ENCODE results near the gene KCNN3. TPM values are rescaled to one million over a fixed set of nuclear protein-coding genes. Genes with fewer than 3 reads are reported as not detected.

Gene KCNN3
- total RNA-seq, 1 donor from 2014 or later: 4.0 TPM

DNA sequence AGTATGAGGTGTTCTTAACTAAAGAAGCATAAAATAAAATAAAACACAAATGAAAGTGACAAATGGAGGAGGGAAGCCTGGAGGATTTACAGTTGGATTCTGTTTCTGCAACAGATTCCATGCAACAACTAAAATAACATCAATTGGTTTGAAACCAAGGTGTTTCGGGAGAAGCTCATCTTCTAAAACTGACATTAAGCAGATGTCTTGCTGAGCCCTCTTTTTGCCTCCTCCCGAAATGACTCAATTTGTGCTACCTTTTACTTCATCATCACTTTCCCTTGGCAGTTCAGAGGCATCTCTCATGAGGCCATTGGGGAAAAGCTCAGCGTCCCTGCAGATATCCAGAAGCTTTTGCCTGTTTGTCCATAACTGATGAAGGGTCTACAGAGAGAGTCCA, 140.5 kb downstream of the KCNN3 start:
- no peak for ATAC-seq
- no peak for DNase-seq
- intact Hi-C loops (cut with micrococcal nuclease): no loop called here

DNA sequence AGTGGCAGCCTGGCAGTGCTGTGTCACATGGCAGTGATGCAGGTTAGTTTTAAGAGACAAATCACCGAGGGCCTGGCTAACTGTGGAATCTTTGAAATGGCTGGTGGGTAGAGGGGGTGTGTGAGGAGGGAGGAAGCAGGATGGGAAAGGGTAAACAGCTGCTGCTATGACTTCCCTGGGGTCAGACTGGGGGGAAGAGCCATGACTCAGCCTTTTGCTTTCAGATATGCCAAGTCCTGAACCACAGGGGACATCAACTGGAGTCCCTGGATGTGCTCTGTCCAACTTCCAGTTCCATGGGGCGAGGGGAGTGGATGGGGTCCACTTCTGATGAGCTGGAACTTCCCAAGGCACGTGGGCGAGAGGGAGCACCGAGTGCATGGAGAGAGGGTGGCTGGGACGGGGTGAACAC, 141.0 kb downstream of the KCNN3 start:
- ATAC-seq (peak; percentile 80), DNase-seq (no peak)
- intact Hi-C loops (cut with micrococcal nuclease): no loop called here

DNA sequence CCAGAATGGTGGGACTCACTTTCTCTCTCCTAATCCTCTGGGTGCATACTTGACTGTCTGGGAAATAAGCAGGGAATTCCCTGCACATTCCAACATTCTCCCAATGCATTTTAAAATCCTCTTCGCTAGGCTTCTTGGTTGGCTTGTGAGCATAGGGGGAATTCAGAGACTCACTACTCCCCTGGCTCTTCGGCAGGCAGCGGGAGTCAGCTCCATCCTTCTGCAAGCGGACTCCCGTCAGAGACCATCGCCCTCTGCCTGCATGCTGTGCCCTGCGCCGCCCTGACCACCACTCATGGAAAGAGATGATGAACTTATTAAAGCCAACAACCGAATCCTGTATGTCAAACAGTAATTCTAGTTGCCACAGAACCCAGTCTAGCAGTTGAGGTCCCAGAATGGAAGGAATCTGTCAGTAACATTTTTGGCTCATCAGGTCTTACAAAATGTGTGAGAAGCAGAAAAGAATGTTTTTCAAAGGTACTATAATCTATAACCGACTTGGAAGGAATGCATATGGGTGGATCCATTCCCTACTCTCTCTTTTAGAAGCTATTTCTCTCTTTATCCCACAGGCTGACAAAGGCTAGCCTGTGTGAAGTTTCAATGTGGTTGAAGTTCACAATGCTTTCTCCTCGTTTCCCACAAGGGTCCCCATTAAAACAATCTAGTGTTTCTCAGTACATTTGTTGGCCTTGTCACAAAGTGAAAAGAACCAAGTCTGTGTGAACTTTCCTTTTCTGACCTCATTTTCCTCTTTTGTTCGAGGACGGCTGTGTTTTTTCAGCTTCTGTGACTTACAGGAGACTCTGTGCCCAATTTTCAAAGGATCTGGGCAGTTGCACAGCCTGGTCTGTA, 143.0 kb downstream of the KCNN3 start:
- ATAC-seq: no peak
- no peak for DNase-seq
- intact Hi-C loops (cut with micrococcal nuclease): no loop called here

DNA sequence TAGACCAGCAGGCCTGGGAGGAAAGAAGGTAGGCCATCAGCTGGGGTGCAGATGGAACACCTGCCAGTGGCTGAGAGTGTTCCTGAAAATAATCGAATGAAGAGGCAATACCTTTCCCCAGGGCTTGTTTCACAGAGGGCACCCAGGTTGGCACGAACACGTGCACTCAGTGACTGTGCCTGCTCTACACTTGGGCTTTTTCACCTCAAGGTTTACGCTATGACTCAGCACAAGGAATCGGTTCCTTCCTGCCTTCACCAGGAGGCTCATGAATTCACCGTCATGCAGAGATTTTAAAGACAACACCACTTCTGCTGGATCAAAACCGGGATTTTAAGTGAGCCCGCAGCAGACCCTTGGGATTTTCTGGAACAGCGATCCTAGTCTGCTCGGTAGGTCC, 143.6 kb downstream of the KCNN3 start:
- DNase-seq (no peak), ATAC-seq (no peak)
- intact Hi-C loops (cut with micrococcal nuclease): no loop called here

DNA sequence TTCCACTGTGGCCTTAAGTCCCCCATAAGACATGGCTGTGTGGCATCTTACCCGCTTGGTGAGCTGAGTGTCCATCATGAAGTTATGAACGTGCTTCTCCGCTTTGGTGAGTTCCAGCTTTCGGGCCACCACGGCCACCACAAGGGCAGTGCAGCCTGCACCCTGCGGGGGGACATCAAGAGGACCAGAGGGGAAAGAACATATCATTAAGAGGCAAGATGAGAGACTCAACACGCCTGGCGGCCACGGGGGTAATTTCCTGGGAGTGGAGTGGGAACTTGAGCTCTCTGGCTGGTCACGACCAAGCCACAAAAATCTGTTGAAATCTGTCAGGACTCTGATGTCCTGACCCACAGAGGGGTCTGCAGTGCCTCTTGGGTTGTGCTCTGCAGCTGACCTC, 144.2 kb downstream of the KCNN3 start:
- DNase-seq (no peak), ATAC-seq (no peak)
- intact Hi-C loops (cut with micrococcal nuclease): no loop called here

DNA sequence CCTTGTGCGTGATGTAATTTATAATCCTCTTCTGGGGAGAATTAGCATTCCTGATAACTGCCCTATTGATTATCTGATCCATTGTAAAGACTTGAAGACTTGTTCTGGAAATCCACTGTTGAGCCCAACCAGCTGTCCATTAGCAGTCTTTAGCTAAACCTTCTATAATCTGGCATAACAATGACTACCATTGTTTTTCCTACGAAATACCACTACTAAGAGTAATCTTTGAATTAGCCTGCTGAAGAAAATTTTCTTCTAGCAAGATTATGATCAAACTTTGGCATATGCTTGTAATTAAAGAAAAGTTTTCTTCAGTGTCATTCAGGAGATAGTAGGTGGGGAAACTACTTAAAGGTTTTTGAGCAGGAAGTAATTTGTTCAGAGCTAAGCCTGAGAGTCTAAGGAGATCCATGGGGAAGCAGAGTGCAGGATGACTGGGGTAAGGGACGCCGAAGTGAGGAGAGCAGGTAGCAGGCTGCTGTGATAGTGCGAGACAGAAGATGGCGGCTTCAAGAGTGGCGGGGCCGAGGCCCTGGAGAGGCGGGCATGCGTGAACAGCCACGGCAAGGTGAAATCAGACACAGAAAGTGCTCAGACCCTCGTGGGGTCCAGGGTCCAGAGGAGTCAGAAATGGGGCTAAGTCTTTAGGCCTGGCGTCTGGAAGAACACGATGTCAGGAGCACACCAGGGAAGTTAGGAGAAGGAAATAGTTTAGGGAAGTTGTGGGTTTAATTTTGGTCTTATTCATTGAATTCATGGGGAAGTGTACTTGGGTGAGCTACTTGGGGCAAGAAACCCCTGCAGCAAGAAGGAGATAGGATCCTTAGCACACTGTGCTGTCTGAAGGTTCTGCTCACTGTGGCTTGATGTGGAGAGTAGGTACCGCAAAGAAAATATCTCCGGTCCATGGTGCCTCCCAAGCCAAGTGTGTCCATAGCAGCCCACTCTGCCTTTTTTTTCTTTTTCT, 149.5 kb downstream of the KCNN3 start:
- ATAC-seq: peak; percentile 34
- no peak for DNase-seq
- intact Hi-C loops (cut with micrococcal nuclease): no loop called here

DNA sequence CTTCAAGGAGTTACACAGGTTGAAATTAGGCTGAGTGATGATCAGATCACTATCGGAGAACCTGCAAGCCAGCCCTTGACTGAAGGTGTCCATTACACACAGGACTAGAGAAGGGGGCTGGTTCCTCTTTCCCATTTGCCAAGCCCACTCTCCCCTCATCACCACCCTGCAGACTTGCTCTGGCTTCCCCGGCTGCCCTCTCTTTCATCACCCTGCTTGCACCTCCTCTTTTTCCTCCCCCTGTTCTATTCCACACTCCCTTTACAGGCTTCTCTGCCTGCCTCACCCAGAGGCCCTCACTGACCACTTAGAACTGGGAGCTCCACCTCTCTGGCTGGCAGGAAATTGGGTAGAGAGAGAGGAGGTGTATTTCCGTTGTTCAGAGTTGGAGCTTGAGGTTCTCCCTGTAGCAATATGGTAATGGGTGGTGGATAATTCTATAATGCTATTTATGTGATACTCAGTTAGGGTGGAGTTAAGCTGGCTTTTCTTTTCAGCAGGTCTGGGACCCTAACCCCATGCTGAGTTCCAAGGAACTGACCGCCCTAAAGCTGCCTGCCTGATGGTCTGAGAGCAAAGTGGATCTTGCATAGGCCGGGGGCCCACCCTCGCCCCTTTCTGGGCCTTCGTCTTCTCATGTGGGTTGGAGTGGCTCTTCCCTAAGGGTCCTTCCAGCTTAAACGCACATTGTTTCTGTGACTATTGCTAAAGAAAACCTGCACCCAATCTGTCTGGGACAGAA, 150.3 kb downstream of the KCNN3 start:
- intact Hi-C loops (cut with micrococcal nuclease): no loop called here
- ATAC-seq: no peak

DNA sequence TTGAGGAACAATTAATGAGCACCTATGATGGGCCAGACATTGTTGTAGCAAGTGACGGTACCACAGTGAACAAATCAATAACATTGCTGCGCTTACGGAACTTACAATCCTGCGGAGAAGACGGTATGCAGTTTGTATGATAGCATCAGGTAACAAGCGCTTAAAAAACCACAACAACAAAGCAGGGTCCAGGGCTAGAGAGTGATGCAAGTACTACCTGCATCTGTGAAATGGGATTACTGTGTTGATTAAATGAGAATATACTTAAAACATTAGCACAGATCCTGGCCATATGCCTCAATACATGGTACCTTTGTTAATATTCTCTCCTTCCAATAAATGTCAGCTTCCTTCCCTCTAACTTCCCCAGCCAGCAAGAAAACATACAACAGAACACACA, 151.5 kb downstream of the KCNN3 start:
- ATAC-seq (no peak), DNase-seq (no peak)
- intact Hi-C loops (cut with micrococcal nuclease): no loop called here

More for the DNA sequence above, 150.3 kb downstream of the KCNN3 start:
- DNase-seq: no peak

DNA sequence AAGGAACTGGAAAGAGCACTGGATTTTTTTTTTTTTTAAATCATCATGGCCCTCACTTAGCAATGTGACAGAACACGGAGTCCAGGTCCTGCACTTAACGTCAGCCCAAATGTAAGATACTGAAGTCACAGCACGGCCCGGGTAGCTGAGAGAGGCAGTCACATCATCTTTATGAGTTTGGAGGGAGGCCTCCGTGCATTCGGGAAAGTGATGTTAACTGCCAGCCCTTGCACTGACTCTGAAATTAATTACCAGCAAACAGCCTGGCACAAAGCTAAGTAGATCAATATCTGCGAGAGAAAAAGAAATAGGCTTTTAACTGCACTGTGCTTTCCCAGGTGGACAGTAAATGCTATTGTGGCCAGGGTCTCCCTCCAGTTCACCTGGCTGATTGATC, 152.6 kb downstream of the KCNN3 start:
- intact Hi-C loops (cut with micrococcal nuclease): no loop called here
- DNase-seq: no peak
- peak; percentile 59 for ATAC-seq

DNA sequence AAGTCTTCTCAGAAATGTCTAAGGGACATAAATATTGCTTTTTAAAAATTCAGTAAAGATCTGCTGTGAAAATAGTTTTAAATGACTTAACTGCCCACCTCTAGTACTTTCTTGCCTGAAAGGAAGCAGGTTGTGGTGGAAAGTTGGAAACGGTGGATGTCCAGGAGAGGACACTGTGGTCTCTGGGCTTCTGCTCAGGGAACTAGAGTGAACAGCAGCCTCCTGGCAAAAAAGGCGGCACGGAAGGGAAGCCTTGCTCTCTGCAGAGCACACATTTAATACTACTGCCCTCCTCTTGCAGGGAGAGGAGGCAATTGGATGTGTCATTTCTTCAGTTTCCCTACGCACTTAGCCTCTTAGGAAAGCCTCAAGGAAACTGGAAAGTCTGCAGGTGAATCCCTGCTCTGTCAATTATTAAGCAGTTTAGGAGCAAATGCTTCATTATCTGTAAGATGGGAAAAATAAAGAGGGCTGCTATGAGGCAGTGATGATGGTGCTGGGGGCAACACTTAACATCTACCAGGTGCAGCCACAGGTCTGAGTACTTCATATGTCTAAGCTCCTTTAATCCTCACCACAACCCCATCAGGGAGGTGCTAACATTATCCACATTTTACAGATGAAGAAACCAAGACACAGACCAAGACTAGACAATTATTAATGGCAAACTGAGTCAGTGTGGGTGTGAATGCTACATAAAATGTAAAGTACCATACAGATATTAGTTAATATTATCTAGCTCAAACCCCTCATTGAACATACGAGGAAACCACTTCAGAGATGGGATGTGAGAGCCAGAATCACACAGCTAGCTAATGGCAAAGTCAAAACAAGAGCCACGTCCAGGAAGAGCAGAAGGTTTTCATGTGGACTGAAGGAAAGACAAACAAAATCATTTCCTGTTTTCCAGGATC, 153.2 kb downstream of the KCNN3 start:
- no peak for DNase-seq
- ATAC-seq: peak; percentile 44
- intact Hi-C loops (cut with micrococcal nuclease): no loop called here

DNA sequence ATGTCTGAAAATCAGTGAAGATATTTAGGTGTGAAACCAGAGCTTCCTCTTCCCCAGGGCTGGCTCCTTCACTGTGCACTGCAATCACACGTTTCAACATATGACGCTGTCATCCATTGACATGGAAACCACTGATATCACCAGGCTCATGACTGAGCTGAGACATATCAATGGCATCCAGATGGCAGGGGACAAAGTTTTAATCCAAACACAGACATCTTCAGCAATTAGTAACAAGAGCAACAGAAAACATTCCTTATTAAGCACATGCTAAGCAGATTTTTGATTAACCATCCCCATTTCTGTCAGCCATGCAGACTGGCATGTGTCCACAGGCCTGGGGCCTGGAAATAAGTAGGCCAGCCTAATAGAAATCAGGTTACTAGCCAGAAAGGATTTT, 154.1 kb downstream of the KCNN3 start:
- no peak for DNase-seq
- ATAC-seq: peak; percentile 73
- intact Hi-C loops (cut with micrococcal nuclease): no loop called here

DNA sequence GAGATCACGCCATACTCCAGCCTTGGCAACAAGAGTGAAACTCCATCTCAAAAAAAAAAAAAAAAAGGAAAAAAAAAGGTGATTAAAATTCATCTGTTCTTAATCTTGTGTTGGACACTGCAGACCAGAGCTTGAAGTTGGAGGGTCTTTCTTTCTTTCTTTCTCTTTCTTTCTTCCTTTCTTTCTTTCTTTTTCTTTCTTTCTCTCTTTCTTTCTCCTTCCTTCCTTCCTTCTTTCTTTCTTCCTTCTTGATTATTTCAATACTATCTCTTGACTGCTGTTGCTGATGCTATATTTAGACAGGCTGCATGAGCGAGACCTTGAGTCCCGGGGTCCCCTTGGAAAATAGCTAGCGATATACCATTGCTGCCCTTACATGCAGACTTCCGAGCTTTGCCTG, 154.7 kb downstream of the KCNN3 start:
- ATAC-seq (no peak), DNase-seq (no peak)
- intact Hi-C loops (cut with micrococcal nuclease): no loop called here

DNA sequence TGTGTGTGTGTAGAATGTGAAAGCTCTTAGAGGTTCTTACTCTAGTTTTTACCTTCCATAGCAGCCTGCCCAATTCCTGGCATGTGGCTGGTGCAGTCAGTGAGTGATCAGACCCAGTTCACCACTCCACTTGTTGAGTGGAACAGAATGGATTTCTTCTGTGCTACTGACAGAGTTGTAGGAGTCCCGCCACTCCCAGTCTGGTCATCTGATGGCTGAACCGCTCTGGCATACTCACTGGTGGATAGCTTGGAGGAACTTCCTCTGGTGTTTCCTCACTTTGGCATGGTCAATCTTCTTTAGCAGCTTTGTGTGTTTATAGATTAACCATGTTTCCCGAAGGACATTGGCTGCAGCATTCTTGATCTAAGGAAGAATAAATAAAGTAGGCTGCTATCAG, 155.4 kb downstream of the KCNN3 start:
- ATAC-seq: peak; percentile 41
- no peak for DNase-seq

DNA sequence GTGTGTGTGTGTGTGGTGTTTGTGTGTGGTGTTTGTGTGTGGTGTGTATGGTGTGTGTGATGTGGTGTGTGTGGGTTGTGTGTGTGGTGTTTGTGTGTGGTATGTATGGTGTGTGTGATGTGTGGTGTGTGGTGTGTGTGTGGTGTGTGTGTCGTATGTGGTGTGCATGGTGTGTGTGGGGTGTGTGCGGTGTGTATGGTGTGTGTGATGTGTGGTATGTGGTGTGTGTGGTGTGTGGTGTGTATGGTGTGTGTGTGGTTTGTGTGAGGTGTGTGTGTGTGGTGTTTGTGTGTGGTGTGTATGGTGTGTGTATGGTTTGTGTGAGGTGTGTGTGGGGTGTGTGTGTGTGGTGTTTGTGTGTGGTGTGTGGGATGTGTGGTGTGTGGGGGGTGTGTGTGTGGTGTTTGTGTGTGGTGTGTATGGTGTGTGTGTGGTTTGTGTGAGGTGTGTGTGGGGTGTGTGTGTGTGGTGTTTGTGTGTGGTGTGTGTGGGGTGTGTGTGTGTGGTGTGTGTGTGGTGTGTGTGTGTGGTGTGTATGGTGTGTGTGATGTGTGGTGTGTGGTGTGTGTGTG, 155.9 kb downstream of the KCNN3 start:
- intact Hi-C loops (cut with micrococcal nuclease): no loop called here

More for the DNA sequence above, 155.4 kb downstream of the KCNN3 start:
- intact Hi-C loops (cut with micrococcal nuclease): no loop called here

DNA sequence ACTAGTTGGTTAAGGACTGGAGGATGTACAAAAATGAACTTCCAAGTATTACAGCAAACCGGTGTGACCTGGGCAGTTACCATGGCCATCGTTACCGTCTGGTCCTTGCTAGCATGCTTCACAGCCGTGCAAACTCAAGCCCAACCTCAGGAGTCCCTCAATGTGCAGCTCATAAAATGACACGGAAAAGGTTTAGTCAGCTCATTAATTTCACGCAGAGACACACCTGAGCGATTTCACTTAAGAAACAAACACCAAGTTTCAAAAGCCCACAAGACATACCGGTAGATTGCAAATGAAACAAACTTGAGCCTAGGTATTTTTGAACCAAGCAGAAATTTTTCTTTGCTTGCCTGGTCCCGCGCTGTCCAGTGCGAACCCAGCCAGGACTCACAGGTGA, 157.1 kb downstream of the KCNN3 start:
- no peak for ATAC-seq
- intact Hi-C loops (cut with micrococcal nuclease): no loop called here

More for the DNA sequence above, 155.9 kb downstream of the KCNN3 start:
- DNase-seq: no peak
- no peak for ATAC-seq

DNA sequence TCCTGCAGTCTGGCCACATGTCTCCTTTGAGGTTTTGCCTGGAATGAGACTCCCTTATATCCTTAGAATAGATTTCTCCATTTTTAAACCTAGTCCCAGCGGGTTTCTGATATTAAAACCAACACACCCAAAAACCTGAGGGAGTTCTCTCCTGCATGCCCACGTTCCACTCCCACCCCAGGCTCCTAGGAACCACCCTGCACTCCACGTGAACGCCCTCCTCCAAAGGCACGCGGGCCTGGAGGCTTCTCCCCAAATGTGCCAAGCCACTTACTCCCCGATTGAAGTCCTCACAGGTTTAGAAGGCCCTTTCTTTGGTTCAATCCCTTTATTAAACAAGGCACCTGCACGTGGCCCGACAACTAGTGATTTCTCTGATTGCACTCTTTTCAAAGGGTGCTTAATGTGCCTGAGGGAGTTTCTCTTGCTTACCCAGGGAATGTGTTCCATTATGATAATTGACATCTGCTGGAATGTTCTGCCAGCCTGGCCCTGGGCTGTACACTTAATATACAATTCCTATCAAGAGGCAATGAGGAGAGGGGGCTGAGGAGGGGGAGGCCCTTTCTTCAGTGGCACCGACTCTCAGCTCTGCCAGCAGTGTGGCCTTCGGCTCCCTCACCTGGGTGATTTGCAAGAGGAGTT, 157.8 kb downstream of the KCNN3 start:
- intact Hi-C loops (cut with micrococcal nuclease): no loop called here
- ATAC-seq: no peak

More for the DNA sequence above, 157.1 kb downstream of the KCNN3 start:
- no peak for DNase-seq

DNA sequence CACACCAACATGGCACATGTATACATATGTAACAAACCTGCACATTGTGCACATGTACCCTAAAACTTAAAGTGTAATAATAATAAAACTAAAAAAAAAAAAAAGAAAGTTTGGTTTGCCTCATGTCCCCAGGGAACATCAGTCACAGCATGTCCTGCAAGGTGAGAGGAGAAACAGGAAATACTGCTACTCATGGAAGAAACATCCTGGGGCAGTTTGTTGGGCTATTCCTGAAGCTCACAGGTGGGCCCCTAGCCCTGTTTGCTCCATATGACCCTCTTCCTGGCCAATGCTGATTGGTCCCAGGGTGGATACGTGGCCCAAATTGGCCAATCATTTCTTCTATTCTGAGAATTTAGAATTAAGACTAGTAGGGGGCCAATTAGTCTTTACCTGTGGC, 158.7 kb downstream of the KCNN3 start:
- intact Hi-C loops (cut with micrococcal nuclease): no loop called here
- no peak for ATAC-seq
- no peak for DNase-seq

More for the DNA sequence above, 157.8 kb downstream of the KCNN3 start:
- DNase-seq: no peak

DNA sequence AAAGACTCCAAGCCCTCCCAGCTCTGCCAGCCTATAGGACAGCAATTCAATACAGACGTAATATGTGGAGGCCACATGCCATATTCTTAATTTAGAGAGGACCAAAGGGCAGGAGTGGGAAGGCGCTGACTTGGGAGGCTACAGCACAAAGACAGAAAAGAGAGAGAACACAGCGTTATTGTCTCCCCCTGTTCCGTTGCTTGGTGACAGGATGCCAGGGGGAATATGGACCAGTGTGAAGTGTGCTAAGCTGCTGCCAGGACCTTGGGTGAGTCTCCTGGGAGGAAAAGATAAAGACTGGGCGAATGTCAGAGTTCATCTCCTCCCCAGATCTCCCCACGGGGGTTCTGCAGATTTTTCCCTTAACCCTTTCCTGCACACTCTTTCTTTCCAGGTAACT, 160.0 kb downstream of the KCNN3 start:
- intact Hi-C loops (cut with micrococcal nuclease): no loop called here
- DNase-seq (no peak), ATAC-seq (no peak)
